Renal cortical epithelial cell (primary cell): ENCODE results near the gene ARRDC5. TPM values are rescaled to one million over a fixed set of nuclear protein-coding genes. Genes with fewer than 3 reads are reported as not detected.
"Not testable (repeated sequence)": the region's sequence is repeated elsewhere in the genome, so short reads cannot be mapped to it uniquely, and the experiment has no call there.

ENCODE experiments used
- DNase-seq: peaks from one replicate; pipeline ENCODE4 v3.0.0-alpha.2; 2011; ENCODE audit warnings: low read depth
- total RNA-seq: library from RNA; depleted of rRNA; stranded (reverse); fragments of >200 nt; gene quantifications from 2 replicates; pipeline ENCODE4 v1.2.3, GENCODE V29; 2014

The ARRDC5 gene
- total RNA-seq, 1 donor from 2014 or later = not detected

- DNase-seq = peak; percentile 91
These were observed 32.5 kb downstream of the ARRDC5 start for GRCh38 chr19:4870025-4870700.

- no peak for DNase-seq
These were observed 34.3 kb downstream of the ARRDC5 start for GRCh38 chr19:4868286-4868834.

- DNase-seq = peak; percentile 77
These were observed 35.0 kb downstream of the ARRDC5 start, which contains the start of gene PLIN3 for GRCh38 chr19:4867534-4868285. Gene PLIN3, minus strand, starts transcription at chr19:4867667. Its CDS starts 6,273 bp downstream, at chr19:4861394.

- DNase-seq = peak; percentile 12
These were observed 35.9 kb downstream of the ARRDC5 start for GRCh38 chr19:4866595-4867424.

- DNase-seq = no peak
These were observed 41.5 kb downstream of the ARRDC5 start for GRCh38 chr19:4861147-4861546.

- DNase-seq = no peak
These were observed 43.0 kb downstream of the ARRDC5 start for GRCh38 chr19:4859697-4860096.

- DNase-seq = not testable (repeated sequence)
These were observed 46.2 kb downstream of the ARRDC5 start for GRCh38 chr19:4856468-4856867.

GRCh38 chr19:4853506-4853905 lies 49.2 kb downstream of the ARRDC5 start:
- DNase-seq = not testable (repeated sequence)

GRCh38 chr19:4852484-4852883 lies 50.2 kb downstream of the ARRDC5 start:
- no peak for DNase-seq

GRCh38 chr19:4851551-4852290 lies 51.0 kb downstream of the ARRDC5 start:
- DNase-seq = peak; percentile 95

- DNase-seq = no peak
These were observed 53.7 kb downstream of the ARRDC5 start for GRCh38 chr19:4849019-4849418.

GRCh38 chr19:4847190-4847973 lies 55.3 kb downstream of the ARRDC5 start:
- DNase-seq = no peak

- not testable (repeated sequence) for DNase-seq
These were observed 56.7 kb downstream of the ARRDC5 start for GRCh38 chr19:4845975-4846374.

GRCh38 chr19:4844348-4845179 lies 58.1 kb downstream of the ARRDC5 start:
- peak; percentile 89 for DNase-seq

- no peak for DNase-seq
These were observed 59.1 kb downstream of the ARRDC5 start for GRCh38 chr19:4843647-4843965.
